Common myeloid progenitor, CD34-positive (primary cell): ENCODE results near the gene PITPNB.

Experiments used
- CTCF ChIA-PET: fragments of 350-600 bp; sonication (Branson Sonifier 250); formaldehyde crosslinking; loops from one replicate; lab custom pipeline; 2021; ENCODE audit warnings: antibody characterized with exemption; lab: Charles Lee
- POLR2A ChIA-PET: fragments of 350-600 bp; sonication (Branson Sonifier 250); formaldehyde crosslinking; loops from one replicate; lab custom pipeline; 2021; ENCODE audit warnings: antibody characterized with exemption; lab: Charles Lee
- DNase-seq, 3 donors: peaks; one replicate each; pipeline versions ENCODE4 v3.0.0 to v3.0.0-alpha.2; 2013
- H3K27ac ChIP-seq, 2 experiments: 1 replicate in 1 of 2; 2 replicates in 1 of 2; pipeline ENCODE4 v1.7.0; 2013; ENCODE audit warnings: inconsistent platforms in 2 of 2, low read length in 2 of 2, mild to moderate bottlenecking in 2 of 2, low read depth in 1 of 2, moderate library complexity in 1 of 2; ENCODE audit not compliant: severe bottlenecking in 2 of 2, insufficient read depth in 1 of 2, poor library complexity in 1 of 2
- H3K27me3 ChIP-seq, 5 experiments: replicated peaks in 2 of 5; 1 replicate in 3 of 5; 2 replicates in 2 of 5; pipeline versions ENCODE4 v1.6.1 to v1.7.0; 2013; ENCODE audit warnings: low read length in 4 of 5, mild to moderate bottlenecking in 2 of 5, moderate library complexity in 2 of 5, inconsistent platforms in 1 of 5; ENCODE audit not compliant: insufficient read depth in 5 of 5, control insufficient read depth in 4 of 5
- H3K36me3 ChIP-seq, 4 experiments: 1 replicate in 2 of 4; 2 replicates in 2 of 4; pipeline versions ENCODE4 v1.6.1 to v1.7.0; 2013; ENCODE audit warnings: low read length in 3 of 4, control low read depth in 1 of 4, mild to moderate bottlenecking in 1 of 4; ENCODE audit not compliant: control insufficient read depth in 4 of 4, insufficient read depth in 4 of 4
- H3K4me1 ChIP-seq, 4 experiments: 1 replicate in 3 of 4; 2 replicates in 1 of 4; pipeline versions ENCODE4 v1.6.1 to v1.7.1; 2013; ENCODE audit warnings: low read length in 3 of 4, mild to moderate bottlenecking in 3 of 4, control low read depth in 1 of 4, inconsistent platforms in 1 of 4, moderate library complexity in 1 of 4; ENCODE audit not compliant: control insufficient read depth in 4 of 4, insufficient read depth in 4 of 4; ENCODE audit errors: control extremely low read depth in 1 of 4
- H3K4me3 ChIP-seq, 7 experiments: 1 replicate in 4 of 7; 2 replicates in 3 of 7; pipeline versions ENCODE4 v1.5.1 to v1.7.0; 2013; ENCODE audit warnings: mild to moderate bottlenecking in 7 of 7, low read length in 6 of 7, moderate library complexity in 6 of 7, inconsistent platforms in 2 of 7, low read depth in 2 of 7, control low read depth in 1 of 7; ENCODE audit not compliant: insufficient read depth in 4 of 7, control insufficient read depth in 1 of 7; ENCODE audit errors: extremely low read depth in 1 of 7
- H3K9me3 ChIP-seq, 5 experiments: 1 replicate in 4 of 5; 2 replicates in 1 of 5; pipeline versions ENCODE4 v1.6.1 to v1.7.1; 2013; ENCODE audit warnings: low read length in 4 of 5, mild to moderate bottlenecking in 2 of 5, inconsistent platforms in 1 of 5, low read depth in 1 of 5, moderate library complexity in 1 of 5; ENCODE audit not compliant: control insufficient read depth in 4 of 5, insufficient read depth in 2 of 5; ENCODE audit errors: control extremely low read depth in 1 of 5
- WGBS: methylation state at CpG from one replicate; pipeline ENCODE4 v1.1.5; 2013; ENCODE audit not compliant: insufficient coverage; 5-methylcytosine and 5-hydroxymethylcytosine counted together

PITPNB gene

DNA sequence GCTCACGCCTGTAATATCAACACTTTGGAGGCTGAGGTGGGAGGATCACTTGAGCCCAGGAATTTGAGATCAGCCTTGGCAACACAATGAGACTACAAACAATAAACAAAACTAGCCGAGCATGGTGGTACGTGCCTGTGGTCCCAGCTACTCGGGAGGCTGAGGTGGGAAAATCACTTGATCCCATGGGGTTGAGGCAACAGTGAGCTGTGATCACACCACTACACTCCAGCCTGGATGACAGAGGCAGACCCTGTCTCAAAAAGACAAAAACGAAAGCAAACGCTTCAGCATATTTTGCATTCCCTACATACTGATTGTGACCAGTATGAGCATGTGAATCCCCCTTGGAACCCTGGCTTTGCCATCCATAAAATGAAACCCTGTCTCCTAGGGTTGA, 83.6 kb downstream of the PITPNB start:
- no peak for DNase-seq
- WGBS, result 100% methylated on average over 6 of the region's 6 CpGs
- peaks cover 0 to 22% (median 14%) of the 10 kb centered on the region in 4 experiments for H3K4me1 ChIP-seq
- ChIA-PET POLR2A (no interaction called here), CTCF (no interaction called here)
- H3K27ac ChIP-seq, result no peak overlapping the region
- no peak overlapping the region for H3K4me3 ChIP-seq
- peaks cover 0 to 3% (median 0%) of the 10 kb centered on the region in 5 experiments for H3K9me3 ChIP-seq
- H3K36me3 ChIP-seq, result no peaks in the 10 kb centered on the region
- no peaks in the 10 kb centered on the region for H3K27me3 ChIP-seq

GRCh38 chr22:27834364-27835185, 84.5 kb downstream of the PITPNB start:
- H3K4me3 ChIP-seq, result no peak overlapping the region
- POLR2A ChIA-PET, result no interaction called here
- no peak for DNase-seq
- CTCF ChIA-PET, result no interaction called here
- H3K4me1 ChIP-seq, result peaks cover 0 to 22% (median 14%) of the 10 kb centered on the region in 4 experiments
- peaks cover 0 to 3% (median 0%) of the 10 kb centered on the region in 5 experiments for H3K9me3 ChIP-seq
- no peak overlapping the region for H3K27ac ChIP-seq
- no peaks in the 10 kb centered on the region for H3K36me3 ChIP-seq
- H3K27me3 ChIP-seq, result no peaks in the 10 kb centered on the region
- WGBS, result 98% methylated on average over 16 of the region's 20 CpGs

DNA sequence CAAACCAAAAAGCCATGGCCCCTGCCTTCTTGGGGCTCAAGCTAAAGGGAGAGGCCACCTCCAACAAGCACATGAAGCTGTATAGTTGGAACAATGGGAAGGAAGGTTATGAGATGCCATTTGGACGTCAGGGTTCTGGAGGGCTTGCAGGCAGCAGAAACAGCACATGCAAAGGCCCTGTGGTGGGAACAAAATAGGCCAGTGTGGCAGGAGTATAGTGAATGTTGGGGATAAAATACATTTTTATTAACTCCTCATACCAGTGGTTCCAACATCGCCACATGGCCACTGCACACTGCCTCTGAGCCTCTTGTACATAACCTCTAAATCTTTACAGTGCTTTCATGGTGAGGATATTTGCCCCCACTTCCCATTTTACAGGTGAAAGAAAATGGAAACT, 85.3 kb downstream of the PITPNB start:
- no peak for DNase-seq
- POLR2A ChIA-PET, result no interaction called here
- H3K27ac ChIP-seq, result no peak overlapping the region
- CTCF ChIA-PET, result no interaction called here
- H3K27me3 ChIP-seq, result no peaks in the 10 kb centered on the region
- WGBS, result 100% methylated on average over 2 of the region's 2 CpGs
- H3K4me3 ChIP-seq, result no peak overlapping the region
- no peaks in the 10 kb centered on the region for H3K36me3 ChIP-seq
- peaks cover 0 to 3% (median 0%) of the 10 kb centered on the region in 5 experiments for H3K9me3 ChIP-seq
- peaks cover 0 to 22% (median 14%) of the 10 kb centered on the region in 4 experiments for H3K4me1 ChIP-seq

GRCh38 chr22:27832606-27833005, 86.5 kb downstream of the PITPNB start:
- no peak for DNase-seq
- Histone ChIP-seq H3K4me1 (peaks cover 0 to 22% (median 16%) of the 10 kb centered on the region in 4 experiments), H3K9me3 (no peaks in the 10 kb centered on the region), H3K27ac (no peak overlapping the region), H3K4me3 (no peak overlapping the region), H3K27me3 (no peaks in the 10 kb centered on the region), H3K36me3 (no peaks in the 10 kb centered on the region)
- POLR2A ChIA-PET, result no interaction called here
- CTCF ChIA-PET, result interaction anchor here (0.6 kb wide), 1 partner anchor 1371 kb away, joined by 3 read pairs; no protein-coding TSS in a partner anchor
- WGBS, result 91% methylated on average over 7 of the region's 7 CpGs

GRCh38 chr22:27829620-27830019, 89.4 kb downstream of the PITPNB start:
- 82% methylated on average over 3 of the region's 3 CpGs for WGBS
- Histone ChIP-seq H3K4me3 (no peak overlapping the region), H3K27ac (no peak overlapping the region), H3K36me3 (no peaks in the 10 kb centered on the region), H3K4me1 (peaks cover 0 to 19% (median 14%) of the 10 kb centered on the region in 4 experiments), H3K9me3 (no peaks in the 10 kb centered on the region), H3K27me3 (no peaks in the 10 kb centered on the region)
- ChIA-PET POLR2A (interaction anchor here (0.6 kb wide), 1 partner anchor 687 kb away, joined by 5 read pairs; no protein-coding TSS in a partner anchor), CTCF (interaction anchor here (1.1 kb wide), 1 partner anchor 18 kb away, joined by 3 read pairs; no protein-coding TSS in a partner anchor)
- no peak for DNase-seq

- Histone ChIP-seq H3K36me3 (no peaks in the 10 kb centered on the region), H3K4me1 (peaks cover 0 to 19% (median 14%) of the 10 kb centered on the region in 4 experiments), H3K4me3 (no peak overlapping the region), H3K9me3 (no peaks in the 10 kb centered on the region), H3K27me3 (no peaks in the 10 kb centered on the region), H3K27ac (no peak overlapping the region)
- ChIA-PET POLR2A (no interaction called here), CTCF (no interaction called here)
- WGBS, result 78% methylated on average over 11 of the region's 23 CpGs
- DNase-seq, result peak in 2 of 3 donors; percentile 14 to 43
Measured at GRCh38 chr22:27827604-27828587, 91.2 kb downstream of the PITPNB start.
